Endothelial cell of hepatic sinusoid (primary cell): ENCODE results near the gene CD34.

Experiments
- in situ Hi-C: cut with HindIII; loops from 2 replicates; pipeline ENCODE4 v1.10.0; 2017; ENCODE audit warnings: low sequenced_read_pairs

The CD34 gene

GRCh38 chr1:207858281-207858680 lies 52.6 kb downstream of the CD34 start:
- in situ Hi-C loops: no loop called here

GRCh38 chr1:207857447-207857846 lies 53.5 kb downstream of the CD34 start:
- in situ Hi-C loops: no loop called here

- in situ Hi-C loops: no loop called here
Measured at GRCh38 chr1:207856276-207857023, 54.5 kb downstream of the CD34 start.

GRCh38 chr1:207854001-207854400 lies 56.9 kb downstream of the CD34 start:
- in situ Hi-C loops: no loop called here

- in situ Hi-C loops: no loop called here
Measured at GRCh38 chr1:207853372-207853757, 57.6 kb downstream of the CD34 start.

- in situ Hi-C loops: no loop called here
Measured at GRCh38 chr1:207852576-207853371, 58.2 kb downstream of the CD34 start.

GRCh38 chr1:207851696-207852095 lies 59.2 kb downstream of the CD34 start:
- in situ Hi-C loops: no loop called here

GRCh38 chr1:207850621-207851407 lies 60.1 kb downstream of the CD34 start:
- in situ Hi-C loops: no loop called here

GRCh38 chr1:207849646-207850045 lies 61.3 kb downstream of the CD34 start:
- in situ Hi-C loops: loop anchor here (10.0 kb wide), 1 partner anchor 65 kb away; no protein-coding TSS in a partner anchor

GRCh38 chr1:207849016-207849415 lies 61.9 kb downstream of the CD34 start:
- in situ Hi-C loops: loop anchor here (10.0 kb wide), 1 partner anchor 64 kb away; no protein-coding TSS in a partner anchor

- in situ Hi-C loops: loop anchor here (10.0 kb wide), 1 partner anchor 63 kb away; no protein-coding TSS in a partner anchor
Measured at GRCh38 chr1:207848234-207848633, 62.7 kb downstream of the CD34 start.

GRCh38 chr1:207847116-207847515 lies 63.8 kb downstream of the CD34 start:
- in situ Hi-C loops: loop anchor here (10.0 kb wide), 1 partner anchor 62 kb away; no protein-coding TSS in a partner anchor

- in situ Hi-C loops: loop anchor here (10.0 kb wide), 1 partner anchor 60 kb away; no protein-coding TSS in a partner anchor
Measured at GRCh38 chr1:207845109-207845508, 65.8 kb downstream of the CD34 start.

GRCh38 chr1:207844371-207844770 lies 66.6 kb downstream of the CD34 start:
- in situ Hi-C loops: loop anchor here (10.0 kb wide), 1 partner anchor 60 kb away; no protein-coding TSS in a partner anchor

GRCh38 chr1:207842506-207842905 lies 68.4 kb downstream of the CD34 start:
- in situ Hi-C loops: loop anchor here (10.0 kb wide), 1 partner anchor 58 kb away; no protein-coding TSS in a partner anchor

GRCh38 chr1:207841901-207842300 lies 69.0 kb downstream of the CD34 start:
- in situ Hi-C loops: loop anchor here (10.0 kb wide), 1 partner anchor 57 kb away; no protein-coding TSS in a partner anchor

- in situ Hi-C loops: loop anchor here (10.0 kb wide), 1 partner anchor 56 kb away; no protein-coding TSS in a partner anchor
Measured at GRCh38 chr1:207841293-207841692, 69.6 kb downstream of the CD34 start.

- in situ Hi-C loops: loop anchor here (10.0 kb wide), 1 partner anchor 56 kb away; no protein-coding TSS in a partner anchor
Measured at GRCh38 chr1:207840380-207840779, 70.5 kb downstream of the CD34 start.

GRCh38 chr1:207839083-207839413 lies 71.9 kb downstream of the CD34 start:
- in situ Hi-C loops: loop anchor here (5.0 kb wide), 1 partner anchor 33 kb away; no protein-coding TSS in a partner anchor
